GM19324 (cell line): ENCODE results near the gene FAM3D.
A peak's percentile ranks its signal among the peaks of the same experiment; 100 is the strongest.
"Not testable (repeated sequence)": the region's sequence is repeated elsewhere in the genome, so short reads cannot be mapped to it uniquely, and the experiment has no call there.

Experiments
- ATAC-seq: cut with Tn5 transposase; IDR thresholded peaks from one replicate; pipeline ENCODE4 v1.9.1; 2021; ENCODE audit warnings: mild to moderate bottlenecking, moderate library complexity; ENCODE audit not compliant: unreplicated experiment, low FRiP score

FAM3D gene

GRCh38 chr3:58666683-58667082, at the start of gene FAM3D:
FAM3D (minus strand) TSS chr3:58666774; CDS start chr3:58655563, 11,211 bp downstream.
- no peak for ATAC-seq

- no peak for ATAC-seq
Observed at GRCh38 chr3:58713715-58714401, 47.3 kb upstream of the FAM3D start.

- ATAC-seq: no peak
Observed at GRCh38 chr3:58711871-58712270, 45.3 kb upstream of the FAM3D start.

- not testable (repeated sequence) for ATAC-seq
Observed at GRCh38 chr3:58708983-58709382, 42.4 kb upstream of the FAM3D start.

GRCh38 chr3:58708116-58708791, 41.7 kb upstream of the FAM3D start:
- no peak for ATAC-seq

GRCh38 chr3:58707390-58707930, 40.9 kb upstream of the FAM3D start:
- no peak for ATAC-seq

- no peak for ATAC-seq
Observed at GRCh38 chr3:58706395-58707167, 40.0 kb upstream of the FAM3D start.

GRCh38 chr3:58704745-58705144, 38.2 kb upstream of the FAM3D start:
- ATAC-seq: no peak

- not testable (repeated sequence) for ATAC-seq
Observed at GRCh38 chr3:58704304-58704703, 37.7 kb upstream of the FAM3D start.

- ATAC-seq: no peak
Observed at GRCh38 chr3:58698246-58698645, 31.7 kb upstream of the FAM3D start.

GRCh38 chr3:58697561-58697960, 31.0 kb upstream of the FAM3D start:
- ATAC-seq: no peak

GRCh38 chr3:58696813-58697212, 30.2 kb upstream of the FAM3D start:
- ATAC-seq: not testable (repeated sequence)

- ATAC-seq: no peak
Observed at GRCh38 chr3:58696093-58696492, 29.5 kb upstream of the FAM3D start.

GRCh38 chr3:58695284-58695683, 28.7 kb upstream of the FAM3D start:
- ATAC-seq: not testable (repeated sequence)

GRCh38 chr3:58693940-58694850, 27.6 kb upstream of the FAM3D start:
- ATAC-seq: peak; percentile 60

GRCh38 chr3:58692484-58692883, 25.9 kb upstream of the FAM3D start:
- no peak for ATAC-seq

GRCh38 chr3:58691997-58692396, 25.4 kb upstream of the FAM3D start:
- no peak for ATAC-seq

GRCh38 chr3:58690490-58690889, 23.9 kb upstream of the FAM3D start:
- no peak for ATAC-seq

- no peak for ATAC-seq
Observed at GRCh38 chr3:58688574-58688973, 22.0 kb upstream of the FAM3D start.

GRCh38 chr3:58686847-58687246, 20.3 kb upstream of the FAM3D start:
- ATAC-seq: no peak
